ENCODE data around the gene EML6.

DNA sequence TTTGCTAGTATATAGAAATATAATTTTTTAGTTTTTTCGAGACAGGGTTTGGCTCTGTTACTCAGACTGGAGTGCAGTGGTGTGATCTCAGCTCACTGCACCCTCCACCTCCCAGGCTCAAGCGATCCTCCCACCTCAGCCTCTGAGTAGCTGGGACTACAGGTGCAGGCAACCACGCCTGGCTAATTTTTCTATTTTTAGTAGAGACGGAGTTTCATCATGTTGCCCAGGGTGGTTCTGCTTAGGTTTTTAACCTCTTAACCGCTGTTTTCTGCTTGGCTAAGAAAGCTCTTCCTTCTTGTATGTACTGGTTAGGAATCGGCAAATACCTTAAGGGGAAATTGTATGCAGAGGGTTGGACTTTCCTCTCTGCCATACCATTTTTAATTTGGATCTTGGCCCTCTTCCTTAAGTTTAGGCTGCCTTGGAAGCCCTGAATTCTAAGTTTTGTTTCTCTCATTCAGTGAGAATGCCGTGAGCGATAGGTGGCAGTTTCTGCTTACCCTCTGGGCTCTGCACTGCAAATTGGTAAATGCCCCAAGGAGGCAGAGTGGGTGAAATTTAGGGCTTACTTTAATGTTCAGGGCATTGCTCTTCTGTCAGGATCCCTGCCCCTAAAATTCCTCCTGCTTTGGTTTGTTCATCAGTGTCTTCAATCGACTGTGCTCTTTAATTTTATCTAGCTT, 32.3 kb downstream of the EML6 start:
- TF ChIP-seq, protein P1, sequence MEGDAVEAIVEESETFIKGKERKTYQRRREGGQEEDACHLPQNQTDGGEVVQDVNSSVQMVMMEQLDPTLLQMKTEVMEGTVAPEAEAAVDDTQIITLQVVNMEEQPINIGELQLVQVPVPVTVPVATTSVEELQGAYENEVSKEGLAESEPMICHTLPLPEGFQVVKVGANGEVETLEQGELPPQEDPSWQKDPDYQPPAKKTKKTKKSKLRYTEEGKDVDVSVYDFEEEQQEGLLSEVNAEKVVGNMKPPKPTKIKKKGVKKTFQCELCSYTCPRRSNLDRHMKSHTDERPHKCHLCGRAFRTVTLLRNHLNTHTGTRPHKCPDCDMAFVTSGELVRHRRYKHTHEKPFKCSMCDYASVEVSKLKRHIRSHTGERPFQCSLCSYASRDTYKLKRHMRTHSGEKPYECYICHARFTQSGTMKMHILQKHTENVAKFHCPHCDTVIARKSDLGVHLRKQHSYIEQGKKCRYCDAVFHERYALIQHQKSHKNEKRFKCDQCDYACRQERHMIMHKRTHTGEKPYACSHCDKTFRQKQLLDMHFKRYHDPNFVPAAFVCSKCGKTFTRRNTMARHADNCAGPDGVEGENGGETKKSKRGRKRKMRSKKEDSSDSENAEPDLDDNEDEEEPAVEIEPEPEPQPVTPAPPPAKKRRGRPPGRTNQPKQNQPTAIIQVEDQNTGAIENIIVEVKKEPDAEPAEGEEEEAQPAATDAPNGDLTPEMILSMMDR (conservative IDR thresholded peaks at IDR 0.05; ENCODE audit: low read depth, low read length) = no peak
- no peak for TF ChIP-seq EZH2 (IDR thresholded peaks at IDR 0.05; ENCODE audit: low read length, unreplicated experiment)
